ENCODE data around the gene ACOX2. TPM values are rescaled to one million over a fixed set of nuclear protein-coding genes. Genes with fewer than 3 reads are reported as not detected.

ACOX2 gene
- total RNA-seq, 1 experiment from 2014 or later = 0.85 TPM

- no peak overlapping the region for H2AFZ ChIP-seq (ENCODE audit: low read length)
- no peak overlapping the region for H3K9ac ChIP-seq (ENCODE audit: extremely low read depth, insufficient read length, low read length)
- H3K23ac ChIP-seq (ENCODE audit: insufficient read length, low read depth, low read length) = no peak overlapping the region
- H3K4ac ChIP-seq (ENCODE audit: low read depth, low read length) = no peak overlapping the region
- H2AK5ac ChIP-seq (ENCODE audit: insufficient read length, low read length) = no peak overlapping the region
- H3K4me3 Mint-ChIP-seq = no peak overlapping the region
- H2BK120ac ChIP-seq (ENCODE audit: low read depth, low read length, poor library complexity, severe bottlenecking) = no peak overlapping the region
- no peaks in the 10 kb centered on the region for H3K9me3 ChIP-seq (ENCODE audit: control insufficient read depth, low read depth, low read length)
- H3K27ac Mint-ChIP-seq = no peak overlapping the region
- no peaks in the 10 kb centered on the region for H3K23me2 ChIP-seq (ENCODE audit: insufficient read length, low read depth, low read length, poor library complexity, severe bottlenecking)
- H3K79me2 ChIP-seq (ENCODE audit: insufficient read depth, low read length) = no peaks in the 10 kb centered on the region
- H3K4me1 Mint-ChIP-seq = peaks cover 19% of the 10 kb centered on the region in 2 experiments
- H4K5ac ChIP-seq (ENCODE audit: insufficient read length, low read depth, low read length) = no peak overlapping the region
- no peak overlapping the region for H4K8ac ChIP-seq (replicated peaks; ENCODE audit: insufficient read length, low read depth, low read length)
- no peak overlapping the region for H3K56ac ChIP-seq (ENCODE audit: insufficient read length, low read depth, low read length)
- H3K36me3 Mint-ChIP-seq (ENCODE audit: insufficient read depth in 1 of 3, low read depth in 3 of 3) = no peaks in the 10 kb centered on the region
- H3K4me2 ChIP-seq (ENCODE audit: insufficient read depth, insufficient read length, low read length) = no peak overlapping the region
- no CpG with 5 or more reads among the region's 4 CpGs for WGBS (ENCODE audit: extremely low coverage, insufficient read length, low lambda C conversion rate)
- H3K4me1 ChIP-seq (ENCODE audit: insufficient read depth, low read length) = peaks cover 6% of the 10 kb centered on the region
- no peak for DNase-seq
- TF ChIP-seq, protein P1, sequence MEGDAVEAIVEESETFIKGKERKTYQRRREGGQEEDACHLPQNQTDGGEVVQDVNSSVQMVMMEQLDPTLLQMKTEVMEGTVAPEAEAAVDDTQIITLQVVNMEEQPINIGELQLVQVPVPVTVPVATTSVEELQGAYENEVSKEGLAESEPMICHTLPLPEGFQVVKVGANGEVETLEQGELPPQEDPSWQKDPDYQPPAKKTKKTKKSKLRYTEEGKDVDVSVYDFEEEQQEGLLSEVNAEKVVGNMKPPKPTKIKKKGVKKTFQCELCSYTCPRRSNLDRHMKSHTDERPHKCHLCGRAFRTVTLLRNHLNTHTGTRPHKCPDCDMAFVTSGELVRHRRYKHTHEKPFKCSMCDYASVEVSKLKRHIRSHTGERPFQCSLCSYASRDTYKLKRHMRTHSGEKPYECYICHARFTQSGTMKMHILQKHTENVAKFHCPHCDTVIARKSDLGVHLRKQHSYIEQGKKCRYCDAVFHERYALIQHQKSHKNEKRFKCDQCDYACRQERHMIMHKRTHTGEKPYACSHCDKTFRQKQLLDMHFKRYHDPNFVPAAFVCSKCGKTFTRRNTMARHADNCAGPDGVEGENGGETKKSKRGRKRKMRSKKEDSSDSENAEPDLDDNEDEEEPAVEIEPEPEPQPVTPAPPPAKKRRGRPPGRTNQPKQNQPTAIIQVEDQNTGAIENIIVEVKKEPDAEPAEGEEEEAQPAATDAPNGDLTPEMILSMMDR (conservative IDR thresholded peaks at IDR 0.05) = no peak
- no peaks in the 10 kb centered on the region for H4K20me1 ChIP-seq (ENCODE audit: control insufficient read depth, insufficient read depth, insufficient read length)
- no peak overlapping the region for H4K91ac ChIP-seq (ENCODE audit: insufficient read length, low read depth, low read length)
- H3K27me3 ChIP-seq (ENCODE audit: insufficient read depth, low read length) = no peaks in the 10 kb centered on the region
- H3K14ac ChIP-seq (ENCODE audit: insufficient read depth, low read length) = no peak overlapping the region
- no peak overlapping the region for H2BK12ac ChIP-seq (ENCODE audit: insufficient read length, low read depth, low read length)
- no peak overlapping the region for H2BK15ac ChIP-seq (ENCODE audit: low read depth, low read length)
- no peaks in the 10 kb centered on the region for H3K79me1 ChIP-seq (ENCODE audit: insufficient read depth, low read depth, low read length, poor library complexity, severe bottlenecking)
- H3T11ph ChIP-seq (ENCODE audit: low read length) = no peak overlapping the region
- no peak overlapping the region for H3K18ac ChIP-seq (ENCODE audit: insufficient read length, low read depth, low read length)
- no peak overlapping the region for H3K27ac ChIP-seq (ENCODE audit: insufficient read length, low read depth, low read length)
- H3K9me3 Mint-ChIP-seq = no peaks in the 10 kb centered on the region
- peaks cover 2% of the 10 kb centered on the region; the same call in 1 of the 2 replicates for H3K27me3 Mint-ChIP-seq (ENCODE audit: low read depth)
- no peak overlapping the region for H2BK5ac ChIP-seq (ENCODE audit: insufficient read length, low read length)
- H2BK20ac ChIP-seq (ENCODE audit: low read depth, low read length, poor library complexity, severe bottlenecking) = no peak overlapping the region
Measured at GRCh38 chr3:58469096-58469495, 67.9 kb downstream of the ACOX2 start.
